ENCODE results near the gene ACP1.

Gene ACP1

DNA sequence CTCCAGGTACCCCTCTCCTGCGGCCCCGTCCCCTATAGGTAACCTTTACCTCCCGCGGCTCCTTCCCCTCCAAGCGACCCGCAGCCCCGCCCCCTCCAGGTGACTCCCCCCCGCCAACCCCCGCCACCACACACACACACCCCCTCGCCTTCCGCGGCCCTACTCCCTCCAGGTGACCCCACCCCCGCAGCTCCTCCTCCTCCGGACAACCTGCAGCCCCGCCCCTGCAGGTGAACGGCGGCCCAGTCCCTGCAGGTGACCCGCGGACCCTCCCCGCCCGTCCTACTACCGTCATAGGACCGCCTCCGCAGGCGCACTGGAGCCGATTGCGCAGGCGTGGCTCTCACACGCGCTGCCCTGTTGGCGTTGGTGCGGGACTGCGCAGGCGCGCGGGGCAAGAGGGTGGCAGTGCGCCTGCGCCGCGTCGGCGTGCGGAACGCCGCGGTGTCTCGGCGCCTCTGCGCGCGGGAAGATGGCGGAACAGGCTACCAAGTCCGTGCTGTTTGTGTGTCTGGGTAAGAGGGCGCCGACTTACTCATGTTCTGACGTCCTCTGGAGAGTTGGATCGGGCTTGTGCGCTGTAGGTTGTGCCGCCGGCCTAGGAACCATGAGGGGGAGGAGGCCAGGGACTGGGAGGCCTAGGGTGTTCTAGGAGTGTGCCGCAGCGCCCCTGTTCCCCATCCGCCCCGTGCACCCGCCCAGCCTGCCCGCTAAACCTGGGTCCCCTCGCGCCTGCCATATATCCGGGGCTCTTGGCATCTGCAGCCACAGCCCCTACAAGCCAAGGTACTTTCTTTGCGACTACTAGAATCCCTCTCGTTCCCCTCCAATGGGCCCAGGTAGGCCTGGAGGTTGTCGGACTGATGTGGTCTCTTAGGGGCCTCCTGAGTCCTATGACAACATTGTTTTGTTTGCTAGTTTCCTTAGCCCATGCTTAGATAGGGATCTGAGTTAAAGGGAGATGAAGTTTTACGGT, at the start of gene ACP1:
Gene ACP1, plus strand, starts transcription at position 455 of the 976 bp plus-strand sequence. Its CDS starts 18 bp downstream, at position 473.
- in situ Hi-C loops (cut with MboI; ENCODE audit: low sequenced_read_pairs) = no loop called here

DNA sequence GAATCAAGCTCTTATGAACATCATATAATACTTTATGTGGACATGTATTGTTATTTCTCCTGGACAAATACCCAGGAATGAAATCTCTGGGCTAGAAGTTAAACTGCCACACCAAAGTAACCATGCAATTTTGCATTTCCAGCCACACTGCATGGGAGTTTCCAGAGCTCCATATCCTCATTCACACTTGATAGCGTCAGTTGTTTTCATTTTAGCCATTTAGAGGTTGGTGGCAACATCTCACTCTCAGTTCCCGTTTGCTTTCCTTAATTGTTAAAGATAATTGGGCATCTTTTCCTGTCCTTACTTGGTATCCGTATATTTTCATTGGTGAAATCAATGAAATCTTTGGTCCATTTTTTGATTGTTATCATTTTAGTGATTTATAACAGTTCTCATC, 48.7 kb upstream of the ACP1 start:
- in situ Hi-C loops (cut with MboI; ENCODE audit: low sequenced_read_pairs) = no loop called here

DNA sequence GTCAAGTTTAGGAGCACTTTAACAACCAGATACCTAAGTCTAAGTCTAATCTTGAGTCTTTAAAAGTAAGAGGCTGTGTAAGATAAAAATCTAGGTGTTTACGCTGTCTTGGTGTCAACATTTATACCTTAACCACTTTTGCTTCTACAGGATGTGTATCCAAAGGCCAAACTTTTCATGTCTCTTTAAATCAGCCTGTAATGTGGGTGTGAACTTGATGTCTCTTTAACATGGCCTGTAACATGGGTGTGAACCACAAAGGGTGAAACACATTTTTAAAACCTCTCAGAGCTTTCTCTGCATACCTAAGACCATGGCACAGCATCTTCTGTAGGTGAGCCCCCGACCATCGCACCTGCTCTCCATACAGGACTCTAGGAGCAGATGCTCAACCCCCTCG, 41.3 kb upstream of the ACP1 start:
- in situ Hi-C loops (cut with MboI; ENCODE audit: low sequenced_read_pairs) = no loop called here

DNA sequence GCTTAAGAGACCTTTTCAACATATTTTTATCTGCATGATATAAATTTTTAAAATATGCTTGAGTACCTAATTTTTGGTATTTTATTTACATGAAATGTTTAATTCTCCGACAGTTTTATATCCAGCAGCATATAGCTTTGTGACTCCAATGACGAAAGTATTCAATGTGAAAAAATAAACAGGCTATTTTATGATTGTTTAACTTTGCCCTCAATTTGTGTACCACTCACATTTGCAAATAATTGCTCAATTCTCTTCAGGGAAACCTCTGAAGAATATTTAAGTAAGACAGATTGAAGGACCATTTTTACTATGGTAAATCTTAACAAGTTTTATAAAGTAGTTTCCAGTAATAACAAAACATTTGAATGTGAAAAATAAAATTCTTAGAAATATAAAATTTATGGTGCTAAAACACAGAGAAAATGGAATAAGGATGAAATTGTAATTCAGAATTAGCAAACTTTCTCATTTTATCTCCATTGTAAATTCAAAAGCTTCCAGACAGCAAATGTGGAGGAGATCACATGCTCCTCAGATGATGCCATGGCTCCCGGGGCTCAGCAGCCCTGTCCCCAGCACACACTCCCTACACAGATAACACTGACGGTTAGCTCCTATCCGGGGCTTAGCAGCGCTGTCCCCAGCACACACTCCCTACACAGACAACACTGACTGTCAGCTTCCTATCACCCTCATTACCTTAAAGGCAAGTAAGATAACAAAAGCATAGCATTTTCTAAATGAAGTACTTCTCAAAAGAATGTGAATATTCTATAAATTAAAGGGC, 40.6 kb upstream of the ACP1 start:
- in situ Hi-C loops (cut with MboI; ENCODE audit: low sequenced_read_pairs) = no loop called here

DNA sequence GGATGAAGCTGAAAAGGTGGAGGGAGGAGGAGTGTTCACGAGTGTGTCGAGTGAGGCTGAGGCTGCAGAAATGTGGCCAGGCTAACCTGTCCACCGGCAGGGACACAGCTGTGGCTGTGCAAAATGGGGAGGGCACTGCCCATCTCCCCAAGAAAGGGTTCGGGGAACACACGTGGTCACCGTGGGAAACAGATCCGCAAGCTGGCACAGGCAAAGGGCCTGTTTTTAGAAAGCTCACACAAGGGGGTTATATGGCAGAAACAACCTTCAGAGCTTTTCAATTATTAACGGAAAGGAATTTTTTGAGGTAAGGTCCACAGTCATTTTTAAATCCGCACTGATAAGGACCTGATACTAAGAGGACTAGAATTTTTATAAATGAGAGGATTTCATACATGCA, 36.6 kb upstream of the ACP1 start:
- in situ Hi-C loops (cut with MboI; ENCODE audit: low sequenced_read_pairs) = no loop called here

DNA sequence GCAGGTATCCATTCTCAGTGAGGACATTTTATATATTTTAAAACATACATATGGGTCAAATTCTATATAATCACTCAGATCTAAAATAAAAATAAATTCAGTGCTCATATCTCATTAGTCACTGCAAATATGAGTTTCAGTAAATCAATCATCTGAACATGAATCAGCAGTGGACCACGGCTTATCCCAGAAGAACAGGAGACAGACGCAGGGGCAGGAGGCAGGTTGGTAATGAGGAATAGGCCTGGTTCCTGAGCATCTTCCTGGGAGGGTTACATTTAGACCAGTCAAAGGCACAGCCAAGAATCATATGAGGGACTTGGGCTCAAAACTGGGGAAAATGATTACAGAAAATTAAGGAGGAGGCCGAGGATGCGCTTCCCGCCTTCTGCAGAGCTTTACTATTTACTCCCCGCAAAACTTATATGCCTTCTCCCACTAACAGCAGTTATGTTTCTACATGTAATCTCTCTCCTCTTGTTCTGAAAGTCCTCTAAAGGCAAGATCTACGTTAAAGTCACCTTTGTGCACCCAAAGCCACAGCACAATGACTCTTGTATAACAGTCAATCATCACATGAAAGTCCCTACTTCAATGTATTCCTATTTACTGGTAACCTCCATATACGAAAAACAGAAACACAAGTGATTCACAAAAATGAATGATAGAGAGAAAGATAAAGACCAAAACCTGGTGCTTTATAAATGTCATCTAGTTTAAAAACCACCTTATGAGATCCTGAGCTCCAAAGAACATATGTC, 36.0 kb upstream of the ACP1 start:
- in situ Hi-C loops (cut with MboI; ENCODE audit: low sequenced_read_pairs) = no loop called here

DNA sequence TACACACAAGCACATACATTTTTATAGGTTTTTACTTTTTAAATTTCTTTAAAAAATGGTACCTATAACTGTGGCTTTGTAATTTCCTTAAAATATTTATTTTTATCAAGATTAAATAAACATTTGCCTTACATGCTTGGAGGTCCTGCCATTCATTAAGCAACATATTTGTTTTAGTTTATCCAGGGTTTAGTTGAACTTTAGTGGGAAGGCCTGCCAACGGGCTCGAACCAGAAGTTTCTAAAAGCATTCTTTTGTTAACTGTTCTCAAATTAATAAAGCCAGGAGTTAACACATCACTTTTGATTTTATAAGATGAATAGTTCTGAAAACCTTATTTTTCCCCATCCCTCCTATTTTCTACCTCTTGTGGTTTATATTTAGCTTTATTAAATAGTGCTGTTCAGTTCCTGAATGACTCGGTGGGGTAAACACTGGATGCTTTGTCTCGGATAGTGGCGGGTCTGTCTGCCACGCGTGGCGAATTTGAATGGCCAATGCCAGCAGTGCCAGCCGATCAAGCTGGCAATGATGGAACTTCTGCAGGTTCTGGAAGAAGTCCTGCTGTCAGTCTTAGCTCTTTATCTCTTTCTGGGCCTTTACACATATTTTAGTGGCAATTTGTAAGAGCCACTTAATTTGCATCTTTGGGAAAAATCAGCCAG, 33.1 kb upstream of the ACP1 start:
- in situ Hi-C loops (cut with MboI; ENCODE audit: low sequenced_read_pairs) = no loop called here

DNA sequence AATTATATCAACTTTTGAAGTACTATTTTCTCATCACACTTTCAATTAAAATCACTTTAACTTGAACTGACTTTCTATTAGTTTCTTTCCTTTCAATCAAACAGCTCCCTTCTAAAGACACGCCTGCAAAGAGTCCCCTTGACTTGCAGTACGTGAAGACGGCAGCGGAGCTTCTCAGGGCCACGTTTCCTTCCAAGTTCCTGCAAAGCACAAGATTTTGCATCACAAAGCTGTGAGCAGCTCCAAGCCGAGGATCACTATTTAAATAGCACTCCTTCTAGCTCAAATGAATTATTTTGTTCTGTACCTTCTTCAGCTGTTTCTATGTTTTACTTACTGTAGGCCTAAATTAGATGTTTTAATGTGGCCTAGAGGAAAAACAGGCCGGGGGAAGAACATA, 31.7 kb upstream of the ACP1 start:
- in situ Hi-C loops (cut with MboI; ENCODE audit: low sequenced_read_pairs) = no loop called here

DNA sequence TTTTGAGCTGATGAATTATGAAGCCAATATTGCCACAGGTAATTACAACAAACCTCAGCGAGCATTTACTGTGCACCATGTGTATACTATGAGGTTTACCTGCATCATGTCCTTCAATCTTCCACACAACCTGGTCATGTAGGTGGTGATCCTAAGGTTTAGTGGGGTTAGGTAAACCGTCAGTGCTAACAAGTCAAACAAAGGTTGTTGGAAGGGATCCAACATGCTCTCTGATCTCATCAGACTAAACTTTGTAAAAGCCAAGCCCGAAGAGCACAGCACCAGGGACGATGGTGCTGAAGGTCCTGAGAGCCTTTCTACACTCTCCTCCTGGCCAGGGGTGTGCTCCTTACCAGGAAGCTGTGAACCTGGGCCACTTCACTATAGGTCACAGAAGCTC, 30.3 kb upstream of the ACP1 start:
- in situ Hi-C loops (cut with MboI; ENCODE audit: low sequenced_read_pairs) = no loop called here

DNA sequence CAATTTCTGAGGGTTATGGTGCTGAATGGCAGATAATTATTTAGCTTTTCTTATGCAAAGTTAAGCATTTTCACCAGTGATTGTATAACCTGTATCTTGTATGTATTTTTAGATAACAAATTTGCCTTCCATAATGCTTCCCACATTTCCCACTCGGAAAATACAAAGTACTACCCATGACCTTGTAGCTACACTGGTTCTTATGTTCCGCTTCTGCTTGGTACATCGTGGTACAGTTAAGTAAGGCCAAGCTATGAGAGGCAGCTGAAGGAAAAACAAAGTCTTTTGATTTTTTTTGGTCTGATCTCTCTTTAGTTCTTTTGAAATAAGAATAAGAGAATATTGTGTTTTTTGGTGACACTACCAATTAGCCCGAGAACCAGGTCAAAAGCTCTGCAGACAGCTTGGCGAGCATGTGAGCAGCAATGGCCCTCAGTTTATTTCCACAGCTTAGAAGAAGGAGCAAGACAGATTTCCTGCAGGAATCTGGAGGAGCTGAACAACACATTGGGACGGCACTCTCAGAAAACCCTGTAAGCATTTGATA, 27.7 kb upstream of the ACP1 start:
- in situ Hi-C loops (cut with MboI; ENCODE audit: low sequenced_read_pairs) = no loop called here

DNA sequence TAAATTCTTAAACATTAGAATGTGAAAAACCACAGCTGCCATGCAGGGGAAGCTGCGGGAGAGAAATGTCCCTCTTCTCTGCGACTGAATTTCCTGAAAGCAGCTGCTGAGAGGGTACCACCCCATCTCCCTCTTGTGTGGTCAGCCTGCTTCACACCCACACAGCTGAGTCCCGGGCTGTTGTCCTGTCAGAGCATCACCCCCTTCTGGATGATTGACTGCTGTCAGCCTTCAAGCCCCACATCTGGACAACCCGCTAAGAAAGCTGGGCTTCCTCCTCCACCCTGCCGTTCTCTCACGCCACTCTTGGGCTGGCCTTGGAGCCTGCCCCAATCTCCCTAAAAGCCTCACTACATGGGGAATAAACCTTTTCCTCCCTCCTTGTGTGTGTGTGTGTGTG, 26.9 kb upstream of the ACP1 start:
- in situ Hi-C loops (cut with MboI; ENCODE audit: low sequenced_read_pairs) = no loop called here

DNA sequence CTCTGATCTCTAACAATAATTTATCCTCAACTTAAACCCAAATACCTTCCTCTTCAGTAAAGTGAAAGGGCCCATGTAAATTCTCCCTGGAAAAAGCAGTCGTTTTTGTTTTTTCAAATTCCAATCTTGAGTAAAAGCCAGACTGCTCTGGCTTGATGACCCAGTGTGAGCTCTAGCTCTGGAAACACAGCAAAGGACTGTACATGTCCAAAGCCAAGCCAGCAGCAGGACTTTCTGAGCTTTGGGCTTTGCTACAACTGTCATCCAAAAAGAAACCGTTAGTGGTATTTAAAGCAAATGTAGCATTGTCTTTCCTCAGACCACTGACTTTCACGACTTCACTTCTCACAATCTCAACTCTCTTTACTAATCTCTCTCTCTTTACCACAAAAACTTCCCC, 26.3 kb upstream of the ACP1 start:
- in situ Hi-C loops (cut with MboI; ENCODE audit: low sequenced_read_pairs) = no loop called here

DNA sequence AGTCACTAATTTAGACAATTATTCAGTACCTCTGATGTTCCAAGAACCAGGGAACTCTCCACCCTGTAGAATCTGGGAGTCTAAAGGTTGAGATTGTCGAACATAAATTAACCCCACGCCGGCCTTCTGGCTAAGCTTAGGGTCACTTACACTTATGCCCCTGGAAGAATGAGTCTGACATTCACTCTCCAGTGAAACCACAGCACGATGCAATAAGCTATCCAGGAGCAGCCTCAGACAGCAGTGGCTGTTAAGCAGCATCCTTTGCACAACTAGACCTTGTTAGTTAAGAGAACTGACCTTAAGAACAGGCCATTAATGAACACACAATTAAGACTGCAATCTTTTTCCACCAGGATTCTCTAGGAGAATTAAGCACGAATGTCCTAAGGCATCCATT, 25.9 kb upstream of the ACP1 start:
- in situ Hi-C loops (cut with MboI; ENCODE audit: low sequenced_read_pairs) = no loop called here

DNA sequence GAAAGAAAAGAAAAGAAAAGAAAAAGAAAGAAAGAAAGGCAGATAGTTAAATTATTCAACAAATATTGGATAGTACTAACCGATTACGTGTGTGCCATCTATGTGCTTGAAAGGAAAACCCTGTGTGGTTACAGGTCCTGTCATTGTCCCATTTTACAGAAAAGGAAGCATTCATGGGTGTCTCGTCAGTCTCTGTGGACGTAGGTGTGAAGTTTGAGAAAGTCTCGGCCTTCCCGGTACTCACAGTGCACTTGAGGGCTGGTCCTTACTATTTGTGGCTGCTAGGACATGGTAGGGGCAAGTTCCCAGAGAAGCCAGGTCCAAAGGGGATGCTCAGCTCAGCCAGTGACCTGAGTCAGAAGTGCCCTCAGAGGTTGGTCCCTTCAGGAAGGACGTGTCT, 20.2 kb upstream of the ACP1 start:
- in situ Hi-C loops (cut with MboI; ENCODE audit: low sequenced_read_pairs) = no loop called here

DNA sequence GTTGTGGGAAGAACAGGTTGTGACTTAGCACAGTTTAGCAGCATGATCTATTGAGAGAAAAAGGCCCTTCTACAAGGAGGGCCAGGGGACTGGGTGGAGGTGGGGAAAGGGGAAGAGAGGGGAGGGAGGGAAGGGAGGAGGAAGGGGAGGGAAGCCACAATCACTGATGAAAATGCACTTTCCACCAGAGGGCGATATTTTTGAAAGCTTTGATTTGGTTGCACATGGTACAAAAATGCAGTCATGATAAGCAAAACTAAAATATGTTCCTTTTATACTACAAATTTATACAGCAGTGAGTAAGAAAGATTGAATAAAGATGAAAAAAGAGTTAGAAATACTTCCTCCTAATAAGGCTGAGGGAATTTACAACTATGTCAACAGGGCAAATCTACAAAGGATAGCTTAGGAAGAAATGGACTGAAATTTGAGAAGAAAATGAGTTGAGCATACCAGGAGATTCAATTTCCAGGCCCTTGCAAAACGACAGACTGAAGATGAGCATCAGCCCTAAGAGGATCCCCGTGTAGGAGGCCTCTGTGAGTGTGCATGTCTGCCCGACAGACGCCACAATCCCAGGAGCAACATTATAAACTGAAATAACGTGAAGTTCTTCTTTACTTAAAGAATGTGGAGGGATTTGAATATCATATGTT, 18.1 kb upstream of the ACP1 start:
- in situ Hi-C loops (cut with MboI; ENCODE audit: low sequenced_read_pairs) = no loop called here

DNA sequence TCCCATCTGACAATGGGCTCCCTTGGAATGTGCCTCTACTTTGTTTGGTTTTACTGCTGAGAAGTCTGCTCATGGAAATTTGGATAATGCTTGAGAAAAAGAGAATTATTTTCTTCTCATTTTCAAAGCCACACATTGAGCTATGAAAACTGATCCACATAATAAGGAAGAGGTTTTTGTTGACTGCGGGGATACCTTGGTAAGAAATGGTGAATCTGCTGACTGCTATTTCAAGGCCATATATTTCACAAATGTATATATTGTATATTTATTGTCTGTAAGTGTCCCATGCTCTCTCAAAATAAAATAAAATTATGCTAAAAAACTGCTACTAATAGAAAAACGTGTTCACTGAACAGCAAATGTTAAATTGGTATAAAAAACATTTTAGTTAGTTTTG, 16.0 kb upstream of the ACP1 start:
- in situ Hi-C loops (cut with MboI; ENCODE audit: low sequenced_read_pairs) = no loop called here

DNA sequence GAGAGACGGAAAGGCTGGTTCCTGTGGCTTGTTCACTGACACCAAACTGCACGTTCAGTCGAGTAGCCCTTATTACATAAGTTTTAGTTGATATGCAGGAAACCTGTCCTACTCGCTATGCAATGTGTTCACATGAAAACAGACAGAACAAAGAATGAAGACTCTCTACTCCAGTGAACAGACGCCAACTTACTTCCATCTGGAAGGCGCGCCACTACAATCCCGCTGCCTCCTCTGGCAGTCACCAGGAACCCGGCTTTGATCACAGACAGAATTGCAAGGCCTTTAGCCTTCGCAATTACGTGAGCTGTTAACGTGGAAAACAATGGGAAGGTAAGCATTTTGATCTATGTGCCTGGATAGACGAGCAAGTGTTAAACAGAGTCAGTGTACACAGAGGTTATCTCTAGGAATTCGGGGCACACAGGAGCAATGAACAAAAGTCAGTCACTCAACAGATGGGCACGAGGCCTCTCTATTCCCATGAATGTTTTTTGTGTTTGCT, 15.2 kb upstream of the ACP1 start:
- in situ Hi-C loops (cut with MboI; ENCODE audit: low sequenced_read_pairs) = no loop called here

DNA sequence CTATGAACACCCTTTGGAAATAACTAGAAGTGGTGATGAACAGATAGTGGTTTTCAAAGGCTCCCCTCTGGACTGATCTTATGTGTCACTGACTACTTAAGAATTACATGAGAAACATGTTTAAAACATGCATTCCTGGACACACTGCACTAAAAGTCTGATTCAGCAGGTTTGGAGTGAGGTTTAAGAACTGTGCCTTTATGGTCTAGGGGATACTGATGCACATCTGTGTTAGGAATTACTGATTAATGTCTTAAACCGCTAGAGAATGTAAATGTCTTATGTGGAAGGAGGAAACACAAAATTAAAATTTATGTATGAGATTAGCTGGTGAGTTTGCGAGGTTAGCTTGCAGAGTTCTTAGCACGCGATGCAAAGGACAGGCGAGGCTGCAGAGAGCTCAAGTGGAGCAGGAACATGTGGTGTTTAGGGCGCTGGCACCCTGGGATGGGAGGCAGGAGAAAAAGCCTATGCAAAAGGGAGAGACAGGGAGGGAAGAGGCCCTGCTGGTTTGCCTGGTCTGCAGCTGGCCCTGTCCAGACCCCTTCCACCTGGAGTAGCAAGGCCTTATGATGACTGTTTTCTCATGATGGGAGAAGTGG, 12.6 kb upstream of the ACP1 start:
- in situ Hi-C loops (cut with MboI; ENCODE audit: low sequenced_read_pairs) = no loop called here

DNA sequence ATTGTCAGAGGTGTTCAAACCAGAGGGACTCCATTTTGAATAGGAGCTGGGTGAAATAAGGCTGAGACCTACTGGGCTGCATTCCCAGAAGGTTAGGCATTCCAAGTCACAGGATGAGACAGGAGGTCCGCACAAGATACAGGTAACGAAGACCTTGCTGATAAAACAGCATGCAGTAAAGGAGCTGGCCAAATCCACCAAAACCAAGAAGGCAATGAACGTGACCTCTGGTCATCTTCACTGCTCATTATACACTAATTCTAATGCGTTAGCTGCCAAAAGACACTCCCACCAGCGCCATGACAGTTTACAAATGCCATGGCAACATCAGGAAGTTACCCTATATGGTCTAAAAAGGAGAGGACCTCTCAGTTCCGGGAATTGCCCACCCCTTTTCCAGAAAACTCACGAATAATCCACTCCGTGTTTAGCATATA, 11.5 kb upstream of the ACP1 start:
- in situ Hi-C loops (cut with MboI; ENCODE audit: low sequenced_read_pairs) = no loop called here

All from HL-60/S4 (cell line).